CD4-positive, alpha-beta memory T cell (primary cell): ENCODE data around the gene DLGAP4. TPM values are rescaled to one million over a fixed set of nuclear protein-coding genes. Genes with fewer than 3 reads are reported as not detected.

ENCODE experiments used
- CTCF ChIA-PET: fragments of 350-600 bp; sonication (Branson Sonifier 250); formaldehyde crosslinking; loops from one replicate; lab custom pipeline; 2021; ENCODE audit warnings: inconsistent platforms; ENCODE audit not compliant: partially characterized antibody; lab: Charles Lee
- POLR2A ChIA-PET: fragments of 350-600 bp; sonication (Branson Sonifier 250); formaldehyde crosslinking; loops from one replicate; lab custom pipeline; 2021; ENCODE audit not compliant: partially characterized antibody; lab: Charles Lee
- DNase-seq, 5 donors: peaks; one replicate each; pipeline versions ENCODE4 v3.0.0 to v3.0.0-alpha.2; 2020 to 2022; ENCODE audit warnings: mixed read lengths in 1 of 5
- H3K27ac ChIP-seq: one replicate; pipeline ENCODE4 v1.7.0; 2013; ENCODE audit warnings: low read depth, low read length
- H3K27me3 ChIP-seq: 2 replicates; pipeline ENCODE4 v1.7.0; 2013; ENCODE audit warnings: mild to moderate bottlenecking, low read length, moderate library complexity; ENCODE audit not compliant: insufficient read depth
- H3K36me3 ChIP-seq: 2 replicates; pipeline ENCODE4 v1.7.0; 2013; ENCODE audit warnings: mild to moderate bottlenecking, low read length, moderate library complexity; ENCODE audit not compliant: insufficient read depth
- H3K4me1 ChIP-seq: 2 replicates; pipeline ENCODE4 v1.7.0; 2013; ENCODE audit warnings: mild to moderate bottlenecking, low read length, moderate library complexity; ENCODE audit not compliant: insufficient read depth
- H3K4me3 ChIP-seq, 2 donors: one replicate each; pipeline ENCODE4 v1.7.0; 2013; ENCODE audit warnings: low read length in 2 of 2, mild to moderate bottlenecking in 1 of 2
- H3K9me3 ChIP-seq, 2 donors: one replicate each; pipeline ENCODE4 v1.7.0; 2013; ENCODE audit warnings: low read length in 2 of 2, control low read depth in 1 of 2; ENCODE audit not compliant: control insufficient read depth in 1 of 2
- H3K27ac Mint-ChIP-seq, 7 donors: one replicate each; pipeline ENCODE4 v1.8.0; 2020 to 2021; ENCODE audit warnings: mixed read lengths in 7 of 7, mild to moderate bottlenecking in 6 of 7, inconsistent platforms in 3 of 7, moderate library complexity in 3 of 7
- H3K27me3 Mint-ChIP-seq, 2 donors: one replicate each; pipeline ENCODE4 v1.8.0; 2020 to 2021; ENCODE audit warnings: mixed read lengths in 2 of 2
- H3K36me3 Mint-ChIP-seq, 2 donors: one replicate each; pipeline ENCODE4 v1.8.0; 2020 to 2021; ENCODE audit warnings: mixed read lengths in 2 of 2, inconsistent platforms in 1 of 2, mild to moderate bottlenecking in 1 of 2
- H3K4me1 Mint-ChIP-seq, 4 donors: one replicate each; pipeline ENCODE4 v1.8.0; 2020 to 2021; ENCODE audit warnings: mixed read lengths in 4 of 4, mild to moderate bottlenecking in 1 of 4
- H3K4me3 Mint-ChIP-seq, 8 donors: one replicate each; pipeline ENCODE4 v1.8.0; 2020 to 2021; ENCODE audit warnings: mixed read lengths in 8 of 8, mild to moderate bottlenecking in 7 of 8, moderate library complexity in 6 of 8, inconsistent platforms in 3 of 8
- H3K9me3 Mint-ChIP-seq, 8 donors: one replicate each; pipeline ENCODE4 v1.8.0; 2020 to 2021; ENCODE audit warnings: mixed read lengths in 8 of 8, mild to moderate bottlenecking in 5 of 8, inconsistent platforms in 3 of 8, moderate library complexity in 1 of 8
- intact Hi-C: fragments of 100-400 bp; cut with micrococcal nuclease; formaldehyde crosslinking; loops from one replicate; pipeline ENCODE4 v1.15.1; 2023
- polyA plus RNA-seq, 2 donors: library from polyadenylated mRNA; unstranded; fragments of 300-500 nt; fragmentation: Illumina TruSeq; gene quantifications; one replicate each; pipeline ENCODE4 v1.2.3, GENCODE V29; 2021
- total RNA-seq, 2 experiments: library from RNA; stranded (reverse); gene quantifications; one replicate each; pipeline ENCODE4 v1.2.3, GENCODE V29; 2021

Gene DLGAP4
- total and polyA plus RNA-seq, 4 experiments from 2014 or later, result 13.3 to 50.2 (median 31.0) TPM

GRCh38 chr20:36392989-36393388, 86.8 kb downstream of the DLGAP4 start:
- no peaks in the 10 kb centered on the region for H3K27me3 ChIP-seq
- no peak overlapping the region for H3K4me3 ChIP-seq
- intact Hi-C loops, result no loop called here
- no peaks in the 10 kb centered on the region for H3K36me3 ChIP-seq
- H3K4me1 Mint-ChIP-seq, result no peaks in the 10 kb centered on the region
- no peaks in the 10 kb centered on the region for H3K4me1 ChIP-seq
- CTCF ChIA-PET, result no interaction called here
- POLR2A ChIA-PET, result no interaction called here
- no peak overlapping the region for H3K4me3 Mint-ChIP-seq
- H3K9me3 ChIP-seq, result no peaks in the 10 kb centered on the region
- no peak overlapping the region for H3K27ac ChIP-seq
- H3K36me3 Mint-ChIP-seq, result no peaks in the 10 kb centered on the region
- peaks cover 0 to 2% (median 0%) of the 10 kb centered on the region in 8 donors for H3K9me3 Mint-ChIP-seq
- no peak overlapping the region for H3K27ac Mint-ChIP-seq
- no peak for DNase-seq
- H3K27me3 Mint-ChIP-seq, result peaks cover 5 to 15% of the 10 kb centered on the region in 2 donors

GRCh38 chr20:36394340-36394965, 88.3 kb downstream of the DLGAP4 start:
- no peaks in the 10 kb centered on the region for H3K4me1 ChIP-seq
- CTCF ChIA-PET, result no interaction called here
- peaks cover 0 to 2% (median 0%) of the 10 kb centered on the region in 8 donors for H3K9me3 Mint-ChIP-seq
- no peaks in the 10 kb centered on the region for H3K4me1 Mint-ChIP-seq
- POLR2A ChIA-PET, result no interaction called here
- no peak overlapping the region for H3K4me3 Mint-ChIP-seq
- H3K27ac ChIP-seq, result no peak overlapping the region
- H3K36me3 Mint-ChIP-seq, result no peaks in the 10 kb centered on the region
- H3K36me3 ChIP-seq, result no peaks in the 10 kb centered on the region
- H3K27ac Mint-ChIP-seq, result no peak overlapping the region
- no peak overlapping the region for H3K4me3 ChIP-seq
- no peaks in the 10 kb centered on the region for H3K9me3 ChIP-seq
- no peak for DNase-seq
- intact Hi-C loops, result no loop called here
- no peaks in the 10 kb centered on the region for H3K27me3 ChIP-seq
- peaks cover 8 to 20% of the 10 kb centered on the region in 2 donors for H3K27me3 Mint-ChIP-seq

DNA sequence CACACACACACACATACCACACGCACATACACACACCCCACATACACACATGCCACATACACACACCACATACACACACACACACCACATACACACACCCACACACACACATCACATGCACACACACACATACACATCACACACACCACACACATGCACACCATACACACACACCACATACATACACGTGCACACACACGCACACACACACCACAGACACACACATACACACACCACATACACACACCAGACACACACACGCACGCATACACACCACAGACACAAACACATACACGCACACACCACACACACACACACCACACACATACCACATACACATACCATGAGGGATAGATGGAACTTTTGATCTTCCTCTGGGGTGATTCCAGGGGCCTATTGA, 90.2 kb downstream of the DLGAP4 start:
- peaks cover 13 to 21% of the 10 kb centered on the region in 2 donors for H3K27me3 Mint-ChIP-seq
- DNase-seq, result no peak
- CTCF ChIA-PET, result interaction anchor here (0.8 kb wide), 1 partner anchor 43 kb away, joined by 3 read pairs; no protein-coding TSS in a partner anchor
- H3K4me1 ChIP-seq, result no peaks in the 10 kb centered on the region
- H3K4me3 Mint-ChIP-seq, result no peak overlapping the region
- H3K36me3 ChIP-seq, result no peaks in the 10 kb centered on the region
- H3K9me3 Mint-ChIP-seq, result peaks cover 0 to 2% (median 0%) of the 10 kb centered on the region in 8 donors
- H3K4me3 ChIP-seq, result no peak overlapping the region
- no peaks in the 10 kb centered on the region for H3K36me3 Mint-ChIP-seq
- intact Hi-C loops, result no loop called here
- POLR2A ChIA-PET, result no interaction called here
- H3K27me3 ChIP-seq, result no peaks in the 10 kb centered on the region
- no peak overlapping the region for H3K27ac ChIP-seq
- H3K9me3 ChIP-seq, result no peaks in the 10 kb centered on the region
- H3K4me1 Mint-ChIP-seq, result peaks cover 0 to 4% (median 1%) of the 10 kb centered on the region in 4 donors
- peak overlapping the region in 2 of 7 donors; percentile 20 to 50 for H3K27ac Mint-ChIP-seq

- ChIA-PET POLR2A (no interaction called here), CTCF (interaction anchor here (0.8 kb wide), 1 partner anchor 43 kb away, joined by 3 read pairs; no protein-coding TSS in a partner anchor)
- intact Hi-C loops, result no loop called here
- Histone ChIP-seq H3K36me3 (no peaks in the 10 kb centered on the region), H3K4me3 (no peak overlapping the region), H3K4me1 (no peaks in the 10 kb centered on the region), H3K27me3 (no peaks in the 10 kb centered on the region), H3K27ac (no peak overlapping the region), H3K9me3 (no peaks in the 10 kb centered on the region)
- Mint-ChIP-seq H3K36me3 (no peaks in the 10 kb centered on the region), H3K27me3 (peaks cover 20 to 22% of the 10 kb centered on the region in 2 donors), H3K4me3 (no peak overlapping the region), H3K9me3 (peaks cover 0 to 3% (median 0%) of the 10 kb centered on the region in 8 donors), H3K27ac (no peak overlapping the region), H3K4me1 (peaks cover 0 to 4% (median 1%) of the 10 kb centered on the region in 4 donors)
- DNase-seq, result no peak
Observed at GRCh38 chr20:36396847-36397630, 90.9 kb downstream of the DLGAP4 start.

DNA sequence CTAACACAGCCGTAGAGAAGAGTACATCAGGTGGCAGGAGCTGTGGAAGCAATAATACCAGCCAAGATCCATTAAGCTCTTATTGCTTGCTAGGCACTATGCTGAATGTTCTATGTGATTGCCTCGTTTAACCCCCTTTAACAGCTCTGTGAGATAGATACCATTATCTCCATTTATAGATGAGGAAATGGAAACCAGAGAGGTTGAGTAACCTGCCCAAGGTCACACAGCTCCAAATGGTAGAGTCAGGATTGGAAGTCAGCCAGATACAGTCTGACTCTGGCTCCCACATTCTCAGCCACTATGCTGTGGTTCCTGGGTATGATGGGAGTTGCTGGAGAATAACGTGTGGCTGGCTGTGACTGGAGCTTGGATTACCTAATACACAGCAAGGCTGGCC, 92.4 kb downstream of the DLGAP4 start:
- Mint-ChIP-seq H3K4me3 (no peak overlapping the region), H3K4me1 (peaks cover 0 to 4% (median 1%) of the 10 kb centered on the region in 4 donors), H3K27ac (no peak overlapping the region), H3K36me3 (no peaks in the 10 kb centered on the region), H3K9me3 (peaks cover 0 to 11% (median 1%) of the 10 kb centered on the region in 8 donors), H3K27me3 (peaks cover 26 to 30% of the 10 kb centered on the region in 2 donors)
- ChIA-PET CTCF (interaction anchor here (1.0 kb wide), 1 partner anchor 196 kb away, joined by 3 read pairs; no protein-coding TSS in a partner anchor), POLR2A (no interaction called here)
- H3K4me3 ChIP-seq, result no peak overlapping the region
- H3K27ac ChIP-seq, result no peak overlapping the region
- no peaks in the 10 kb centered on the region for H3K9me3 ChIP-seq
- H3K4me1 ChIP-seq, result no peaks in the 10 kb centered on the region
- no peak for DNase-seq
- intact Hi-C loops, result no loop called here
- no peaks in the 10 kb centered on the region for H3K27me3 ChIP-seq
- no peaks in the 10 kb centered on the region for H3K36me3 ChIP-seq

DNA sequence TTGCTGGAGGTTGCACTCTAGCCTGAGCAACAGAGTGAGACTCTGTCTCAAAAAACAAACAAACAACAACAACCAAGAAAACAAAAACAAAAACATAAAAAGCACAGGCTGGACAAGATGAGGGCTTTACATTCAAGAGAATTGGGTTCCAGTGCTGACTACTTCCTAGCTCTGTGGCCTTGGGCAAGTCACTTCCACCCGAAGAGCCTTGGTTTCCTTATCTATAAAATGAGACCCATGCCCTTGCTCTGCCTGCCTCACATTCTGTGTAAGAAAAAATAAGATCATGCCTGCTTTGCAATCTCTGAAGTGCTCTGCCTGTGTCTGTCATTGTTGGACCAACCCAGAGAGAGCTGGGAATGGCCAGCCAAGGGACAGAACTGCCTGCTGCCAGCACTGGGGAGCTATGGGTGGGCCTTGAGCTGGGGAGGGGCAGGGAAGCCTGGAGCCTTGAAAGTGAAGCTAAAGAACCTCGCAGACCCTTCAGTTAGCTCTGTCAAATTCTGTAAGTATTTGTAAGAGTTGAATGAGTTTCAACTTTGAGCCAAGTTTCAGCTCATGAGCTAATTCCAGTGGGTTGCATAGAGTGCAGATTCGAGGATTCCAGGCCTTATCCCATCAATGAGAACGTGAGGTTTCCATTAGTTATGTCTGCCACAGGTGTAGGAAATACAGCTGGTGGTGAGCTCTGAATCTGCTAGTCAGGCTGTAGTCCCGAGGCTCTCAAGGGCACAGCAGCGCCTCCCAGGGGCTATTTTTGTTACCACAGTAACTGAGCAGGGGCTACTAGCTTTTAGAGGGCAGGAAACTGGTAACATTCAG, 93.2 kb downstream of the DLGAP4 start:
- H3K4me1 Mint-ChIP-seq, result peaks cover 0 to 4% (median 1%) of the 10 kb centered on the region in 4 donors
- intact Hi-C loops, result no loop called here
- H3K4me3 Mint-ChIP-seq, result no peak overlapping the region
- Histone ChIP-seq H3K36me3 (no peaks in the 10 kb centered on the region), H3K27me3 (no peaks in the 10 kb centered on the region), H3K4me1 (no peaks in the 10 kb centered on the region), H3K4me3 (no peak overlapping the region), H3K9me3 (no peaks in the 10 kb centered on the region), H3K27ac (no peak overlapping the region)
- no peaks in the 10 kb centered on the region for H3K36me3 Mint-ChIP-seq
- peaks cover 29 to 34% of the 10 kb centered on the region in 2 donors for H3K27me3 Mint-ChIP-seq
- peak; percentile 5 to 47 (median 19) for DNase-seq
- ChIA-PET CTCF (interaction anchor here (0.7 to 1.1 kb wide), 3 partner anchors 9 to 406 kb away, joined by 3 to 4 read pairs (median 3); no protein-coding TSS in a partner anchor), POLR2A (no interaction called here)
- no peak overlapping the region for H3K27ac Mint-ChIP-seq
- peaks cover 0 to 13% (median 5%) of the 10 kb centered on the region in 8 donors for H3K9me3 Mint-ChIP-seq
